WTC11 (cell line): ENCODE data around the gene C3orf85. TPM values are rescaled to one million over a fixed set of nuclear protein-coding genes. Genes with fewer than 3 reads are reported as not detected.

Experiments used
- total RNA-seq: library from RNA; stranded (reverse); gene quantifications from 3 replicates; pipeline ENCODE4 v1.2.3, GENCODE V29; 2021

C3orf85 gene
- total RNA-seq, 1 experiment from 2014 or later = not detected

Other genes with a start within 250 kb of the C3orf85 start
- not detected in 3 replicates for gene GUCA1C, start 182.8 kb upstream of the C3orf85 start, total RNA-seq
- not detected in 3 replicates for gene MORC1, start 18.6 kb upstream of the C3orf85 start, total RNA-seq
- 14.9 to 15.8 TPM (median 15.0 TPM) in 3 replicates for gene DPPA2, start 179.8 kb downstream of the C3orf85 start, total RNA-seq
- gene DPPA4, start 200.8 kb downstream of the C3orf85 start, total RNA-seq = 774 to 901 TPM (median 898 TPM) in 3 replicates